Prostate gland (tissue), 2 donors: ENCODE measurements around the gene ADGRL2. TPM values are rescaled to one million over a fixed set of nuclear protein-coding genes. Genes with fewer than 3 reads are reported as not detected.

Experiments
- DNase-seq: peaks from one replicate; pipeline ENCODE4 v3.0.0-alpha.2; 2019; ENCODE audit warnings: low spot score
- H3K27ac ChIP-seq, 2 donors: fragments of 200-600 bp; sonication (generic); 2 replicates each; pipeline ENCODE4 v1.5.1; 2017 to 2019
- H3K27me3 ChIP-seq: fragments of 200-600 bp; sonication (generic); replicated peaks from 2 replicates; pipeline ENCODE4 v1.5.1; 2019; ENCODE audit not compliant: insufficient read depth
- H3K36me3 ChIP-seq, 2 donors: fragments of 200-600 bp; sonication (generic); 1 replicate in 1 of 2; 2 replicates in 1 of 2; pipeline versions ENCODE4 v1.5.1 to v1.8.1; 2017 to 2019
- H3K4me1 ChIP-seq: fragments of 200-600 bp; sonication (generic); replicated peaks from 2 replicates; pipeline ENCODE4 v1.5.1; 2019
- H3K4me3 ChIP-seq, 2 donors: fragments of 200-600 bp; sonication (generic); 2 replicates each; pipeline ENCODE4 v1.5.1; 2017 to 2019
- H3K9me3 ChIP-seq: fragments of 200-600 bp; sonication (generic); 2 replicates; pipeline ENCODE4 v1.5.1; 2017
- CTCF ChIP-seq, 4 experiments: fragments of 200-600 bp in 2 of 4; fragments of 450-650 bp in 2 of 4; sonication (generic) in 2 of 4; IDR thresholded peaks; 1 replicate in 3 of 4; 2 replicates in 1 of 4; pipeline ENCODE4 v1.5.1; 2016 to 2019; ENCODE audit warnings: antibody characterized with exemption in 4 of 4, mild to moderate bottlenecking in 2 of 4, moderate library complexity in 2 of 4
- POLR2A ChIP-seq: fragments of 450-650 bp; IDR thresholded peaks from one replicate; pipeline ENCODE4 v1.6.1; 2016; ENCODE audit warnings: antibody characterized with exemption, mild to moderate bottlenecking
- POLR2AphosphoS5 ChIP-seq: sonication (generic); formaldehyde crosslinking; IDR thresholded peaks from one replicate; pipeline ENCODE4 v1.6.1; 2017; ENCODE audit warnings: antibody characterized with exemption
- WGBS: methylation state at CpG from one replicate; pipeline ENCODE4 v1.1.5; 2018; 5-methylcytosine and 5-hydroxymethylcytosine counted together
- intact Hi-C: fragments of 100-400 bp; cut with DNase I; formaldehyde crosslinking; loops from one replicate; pipeline ENCODE4 v1.14.2; 2022
- total RNA-seq, 2 donors: library from RNA; depleted of rRNA; stranded (reverse); fragments of >200 nt; gene quantifications; one replicate each; pipeline ENCODE4 v1.1.0, GENCODE V29; 2016

The ADGRL2 gene
- total RNA-seq, 2 donors from 2014 or later, result 34.0 to 54.0 TPM

GRCh38 chr1:81832573-81832972, 31.8 kb downstream of the ADGRL2 start:
- DNase-seq, result no peak
- Histone ChIP-seq H3K4me3 (no peak overlapping the region), H3K27me3 (no peaks in the 10 kb centered on the region), H3K36me3 (no peaks in the 10 kb centered on the region), H3K4me1 (peaks cover 2% of the 10 kb centered on the region), H3K9me3 (no peaks in the 10 kb centered on the region), H3K27ac (no peak overlapping the region)
- TF ChIP-seq POLR2AphosphoS5, result no peak
- TF ChIP-seq POLR2A, result no peak
- TF ChIP-seq CTCF (IDR thresholded peaks at IDR 0.05), result no peak
- intact Hi-C loops, result no loop called here
- 18% methylated on average over 1 of the region's 1 CpG for WGBS

- Histone ChIP-seq H3K36me3 (no peaks in the 10 kb centered on the region), H3K9me3 (no peaks in the 10 kb centered on the region), H3K4me1 (peaks cover 2% of the 10 kb centered on the region), H3K27me3 (no peaks in the 10 kb centered on the region), H3K4me3 (no peak overlapping the region), H3K27ac (no peak overlapping the region)
- intact Hi-C loops, result no loop called here
- no peak for DNase-seq
- TF ChIP-seq CTCF (IDR thresholded peaks at IDR 0.05) (no peak), POLR2A (no peak), POLR2AphosphoS5 (no peak)
- 29% methylated on average over 4 of the region's 4 CpGs for WGBS
These were observed 33.0 kb downstream of the ADGRL2 start for GRCh38 chr1:81833722-81834121.

- Histone ChIP-seq H3K9me3 (no peaks in the 10 kb centered on the region), H3K27ac (no peak overlapping the region), H3K4me1 (peaks cover 2% of the 10 kb centered on the region), H3K27me3 (no peaks in the 10 kb centered on the region), H3K36me3 (no peaks in the 10 kb centered on the region), H3K4me3 (no peak overlapping the region)
- 19% methylated on average over 2 of the region's 2 CpGs for WGBS
- DNase-seq, result no peak
- TF ChIP-seq POLR2AphosphoS5 (no peak), POLR2A (no peak), CTCF (IDR thresholded peaks at IDR 0.05) (no peak)
- intact Hi-C loops, result no loop called here
These were observed 33.5 kb downstream of the ADGRL2 start for GRCh38 chr1:81834268-81834667.

GRCh38 chr1:81834921-81835698, 34.4 kb downstream of the ADGRL2 start:
- H3K9me3 ChIP-seq, result no peaks in the 10 kb centered on the region
- no peak overlapping the region for H3K4me3 ChIP-seq
- DNase-seq, result peak; percentile 22
- H3K27ac ChIP-seq, result no peak overlapping the region
- H3K36me3 ChIP-seq, result no peaks in the 10 kb centered on the region
- TF ChIP-seq CTCF (IDR thresholded peaks at IDR 0.05) (no peak), POLR2A (no peak), POLR2AphosphoS5 (peak; percentile 38)
- H3K27me3 ChIP-seq, result no peaks in the 10 kb centered on the region
- peaks cover 2% of the 10 kb centered on the region for H3K4me1 ChIP-seq
- intact Hi-C loops, result no loop called here
- WGBS, result 17% methylated on average over 6 of the region's 6 CpGs

- intact Hi-C loops, result no loop called here
- WGBS, result 51% methylated on average over 4 of the region's 4 CpGs
- H3K4me1 ChIP-seq, result peaks cover 2% of the 10 kb centered on the region
These were observed 35.4 kb downstream of the ADGRL2 start for GRCh38 chr1:81836007-81836626.

More at GRCh38 chr1:81836007-81836626, 35.4 kb downstream of the ADGRL2 start:
- Histone ChIP-seq H3K27me3 (no peaks in the 10 kb centered on the region), H3K9me3 (no peaks in the 10 kb centered on the region), H3K27ac (no peak overlapping the region), H3K4me3 (no peak overlapping the region), H3K36me3 (no peaks in the 10 kb centered on the region)
- TF ChIP-seq POLR2AphosphoS5, result no peak
- TF ChIP-seq CTCF (IDR thresholded peaks at IDR 0.05), result no peak
- TF ChIP-seq POLR2A, result no peak
- no peak for DNase-seq
